HepG2 (cell line): ENCODE data around the gene MDP1. TPM values are rescaled to one million over a fixed set of nuclear protein-coding genes. Genes with fewer than 3 reads are reported as not detected.

Experiments
- AFF4 ChIP-seq: sonication (generic); formaldehyde crosslinking; IDR thresholded peaks from 2 replicates; pipeline ENCODE4 v1.4.0; 2020; ENCODE audit warnings: missing genetic modification reagents
- CREB3 ChIP-seq: sonication (generic); formaldehyde crosslinking; IDR thresholded peaks from 2 replicates; pipeline ENCODE4 v1.5.0; 2020; ENCODE audit warnings: missing genetic modification reagents
- DBP ChIP-seq: sonication (generic); formaldehyde crosslinking; IDR thresholded peaks from 2 replicates; pipeline ENCODE4 v1.4.0; 2020; ENCODE audit warnings: missing genetic modification reagents; ENCODE audit errors: not compliant biosample characterization
- FOXA1 ChIP-seq, 2 experiments: fragments of 450-650 bp in 1 of 2; sonication (generic) in 1 of 2; formaldehyde crosslinking in 1 of 2; IDR thresholded peaks; 2 replicates each; pipeline versions ENCODE4 v1.4.0 to v1.6.1; 2016 to 2020; ENCODE audit warnings: missing genetic modification reagents in 1 of 2
- MIXL1 ChIP-seq: IDR thresholded peaks from 2 replicates; pipeline ENCODE4 v1.6.1; 2016
- ZC3H4 ChIP-seq: sonication (generic); formaldehyde crosslinking; IDR thresholded peaks from 2 replicates; pipeline ENCODE4 v1.4.0; 2020; ENCODE audit warnings: missing genetic modification reagents, borderline replicate concordance
- ZNF225 ChIP-seq: sonication (generic); formaldehyde crosslinking; IDR thresholded peaks from 2 replicates; pipeline ENCODE4 v1.4.0; 2020; ENCODE audit warnings: mild to moderate bottlenecking, missing genetic modification reagents
- ZNF597 ChIP-seq: sonication (generic); formaldehyde crosslinking; IDR thresholded peaks from 2 replicates; pipeline ENCODE4 v1.5.0; 2020; ENCODE audit warnings: missing genetic modification reagents
- ZNF747 ChIP-seq: sonication (generic); formaldehyde crosslinking; IDR thresholded peaks from 2 replicates; pipeline ENCODE4 v1.8.1; 2023; ENCODE audit warnings: missing genetic modification reagents, mild to moderate bottlenecking, borderline replicate concordance
- polyA plus RNA-seq, 8 experiments: library from polyadenylated mRNA; depleted of rRNA in 3 of 8; stranded (reverse) in 7 of 8; unstranded in 1 of 8; fragments of >200 nt; fragmentation: Illumina TruSeq in 4 of 8; extraction: Trizol in 4 of 8; gene quantifications; 2 replicates each; pipeline versions ENCODE4 v1.2.1 to v1.2.3, GENCODE V29; 2011 to 2016; ENCODE audit warnings: low read depth in 4 of 8, missing spikeins in 1 of 8, mixed read lengths in 1 of 8; ENCODE audit not compliant: insufficient read depth in 1 of 8
- total RNA-seq, 5 experiments: library from RNA; depleted of rRNA; stranded (reverse); fragments of >200 nt; fragmentation: Illumina TruSeq; extraction: Trizol; gene quantifications; 2 replicates each; pipeline ENCODE4 v1.2.3, GENCODE V29; 2016; ENCODE audit warnings: low read depth in 1 of 5

MDP1 gene
- total and polyA plus RNA-seq, 2 of the 13 experiments (the other 11 are each of a cell fraction or from before 2014, with no cell fraction given) = 44.1 to 48.7 TPM

GRCh38 chr14:24213866-24214662 lies 1.8 kb downstream of the MDP1 start (continued):
- TF ChIP-seq AFF4 (CRISPR knock-in tag) = peak; percentile 30; the same call in 1 of the 2 replicates
- no peak for TF ChIP-seq ZNF597 (CRISPR knock-in tag)
- TF ChIP-seq DBP (CRISPR knock-in tag) = peak; percentile 4
- no peak for TF ChIP-seq ZNF225 (CRISPR knock-in tag)
- TF ChIP-seq FOXA1 (IDR thresholded peaks at IDR 0.05) = no peak
- TF ChIP-seq FOXA1 (CRISPR knock-in tag; IDR thresholded peaks at IDR 0.05) = no peak
- 0 out of 2 replicates have a peak, but pooled peaks have one; percentile 9 for TF ChIP-seq MIXL1 (CRISPR knock-in tag)
- TF ChIP-seq ZNF747 = peak; percentile 70
- peak; percentile 52; the same call in 1 of the 2 replicates for TF ChIP-seq ZC3H4 (CRISPR knock-in tag)
- TF ChIP-seq CREB3 = 0 out of 2 replicates have a peak, but pooled peaks have one; percentile 0
